SK-N-SH (cell line): ENCODE measurements around the gene CIDEA. TPM values are rescaled to one million over a fixed set of nuclear protein-coding genes. Genes with fewer than 3 reads are reported as not detected.

Source experiments
- CTCF ChIA-PET: fragments of 300-600, 350-600 bp; formaldehyde crosslinking; extraction: SDS; loops from one replicate; lab custom pipeline; 2021; lab: Yijun Ruan, JAX
- POLR2A ChIA-PET: fragments of 350-600 bp; sonication (Branson Sonifier 250); formaldehyde crosslinking; extraction: SDS; loops from one replicate; lab custom pipeline; 2020; ENCODE audit warnings: antibody characterized with exemption, inconsistent platforms; lab: Yijun Ruan, JAX
- DNase-seq: peaks from one replicate; pipeline ENCODE4 v3.0.0; 2012
- H2AFZ ChIP-seq: fragments of 200-600 bp; sonication (generic); 2 replicates; pipeline ENCODE4 v1.8.1; 2016; ENCODE audit warnings: antibody characterized with exemption, mild to moderate bottlenecking, low read depth
- H3F3A ChIP-seq: fragments of 200-600 bp; sonication (generic); replicated peaks from 2 replicates; pipeline ENCODE3; 2016; ENCODE audit warnings: antibody characterized with exemption, mild to moderate bottlenecking; ENCODE audit not compliant: insufficient read depth
- H3K27ac ChIP-seq, 2 experiments: fragments of 200-500 bp in 1 of 2; fragments of 200-600 bp in 1 of 2; sonication (Bioruptor generic) in 1 of 2; sonication (generic), shearing (Covaris generic) in 1 of 2; 2 replicates each; pipeline versions ENCODE4 v1.5.1 to v1.6.1; 2014 to 2016; ENCODE audit warnings: low read depth in 2 of 2, inconsistent platforms in 1 of 2, low read length in 1 of 2, mild to moderate bottlenecking in 1 of 2, mixed read lengths in 1 of 2
- H3K27me3 ChIP-seq: fragments of 200-600 bp; sonication (generic), shearing (Covaris generic); 2 replicates; pipeline ENCODE4 v1.6.1; 2016; ENCODE audit warnings: mixed run types; ENCODE audit not compliant: insufficient read depth
- H3K36me3 ChIP-seq, 2 experiments: fragments of 200-500 bp in 1 of 2; fragments of 200-600 bp in 1 of 2; sonication (Bioruptor generic) in 1 of 2; sonication (generic) in 1 of 2; replicated peaks in 1 of 2; 2 replicates each; pipeline versions ENCODE3 to v1.5.1; 2014 to 2016; ENCODE audit warnings: low read length in 1 of 2, mild to moderate bottlenecking in 1 of 2; ENCODE audit not compliant: insufficient read depth in 2 of 2, control insufficient read depth in 1 of 2
- H3K4me1 ChIP-seq, 2 experiments: fragments of 200-500 bp in 1 of 2; fragments of 200-600 bp in 1 of 2; sonication (Bioruptor generic) in 1 of 2; sonication (generic), shearing (Covaris generic) in 1 of 2; 2 replicates each; pipeline versions ENCODE4 v1.5.1 to v1.6.1; 2014 to 2016; ENCODE audit warnings: low read depth in 1 of 2, low read length in 1 of 2, mixed run types in 1 of 2; ENCODE audit not compliant: insufficient read depth in 2 of 2, control insufficient read depth in 1 of 2
- H3K4me2 ChIP-seq: fragments of 200-600 bp; sonication (generic), shearing (Covaris generic); 2 replicates; pipeline ENCODE4 v1.6.1; 2017; ENCODE audit warnings: mixed run types
- H3K4me3 ChIP-seq, 2 experiments: fragments of 200-500 bp in 1 of 2; fragments of 200-600 bp in 1 of 2; sonication (Bioruptor generic) in 1 of 2; sonication (generic), shearing (Covaris generic) in 1 of 2; 2 replicates each; pipeline versions ENCODE4 v1.5.1 to v1.8.1; 2014 to 2016; ENCODE audit warnings: low read depth in 2 of 2, inconsistent platforms in 1 of 2, low read length in 1 of 2, mild to moderate bottlenecking in 1 of 2, mixed read lengths in 1 of 2, moderate library complexity in 1 of 2
- H3K79me2 ChIP-seq: fragments of 200-600 bp; sonication (generic); 2 replicates; pipeline ENCODE4 v1.8.1; 2017; ENCODE audit warnings: mild to moderate bottlenecking; ENCODE audit not compliant: insufficient read depth
- H3K9ac ChIP-seq: fragments of 200-600 bp; sonication (generic); 2 replicates; pipeline ENCODE4 v1.6.1; 2017; ENCODE audit warnings: mixed run types
- H3K9me2 ChIP-seq: fragments of 200-600 bp; sonication (generic); 2 replicates; pipeline ENCODE4 v1.6.1; 2017; ENCODE audit warnings: mixed run types
- H3K9me3 ChIP-seq: fragments of 200-600 bp; sonication (generic); 2 replicates; pipeline ENCODE4 v1.6.1; 2017; ENCODE audit warnings: mixed run types, mild to moderate bottlenecking, moderate library complexity
- H4K20me1 ChIP-seq: fragments of 200-600 bp; sonication (generic); 2 replicates; pipeline ENCODE4 v1.6.1; 2017; ENCODE audit warnings: mild to moderate bottlenecking, mixed run types; ENCODE audit not compliant: insufficient read depth
- CTCF ChIP-seq: fragments of 200-600 bp; sonication (generic); IDR thresholded peaks from 2 replicates; pipeline ENCODE4 v1.6.1; 2017; ENCODE audit warnings: antibody characterized with exemption, mild to moderate bottlenecking, moderate library complexity
- FOXM1 ChIP-seq: IDR thresholded peaks from 2 replicates; pipeline ENCODE4 v1.4.0; 2012; ENCODE audit warnings: low read depth, mild to moderate bottlenecking
- GATA2 ChIP-seq: sonication (generic); formaldehyde crosslinking; IDR thresholded peaks from 2 replicates; pipeline ENCODE4 v1.5.0; 2020; ENCODE audit warnings: mild to moderate bottlenecking, missing genetic modification reagents
- JUND ChIP-seq: IDR thresholded peaks from 2 replicates; pipeline ENCODE4 v1.4.0; 2012
- POLR2AphosphoS5 ChIP-seq: IDR thresholded peaks from 2 replicates; pipeline ENCODE4 v1.6.1; 2012; ENCODE audit warnings: low read depth, low read length
- RAD21 ChIP-seq: IDR thresholded peaks from 2 replicates; pipeline ENCODE4 v1.6.1; 2012; ENCODE audit warnings: mild to moderate bottlenecking, low read length
- RCOR1 ChIP-seq: fragments of 150-350 bp; IDR thresholded peaks from 2 replicates; pipeline ENCODE4 v1.6.1; 2017; ENCODE audit warnings: antibody characterized with exemption, low read length
- REST ChIP-seq: IDR thresholded peaks from 2 replicates; pipeline ENCODE4 v1.6.1; 2012; ENCODE audit warnings: mild to moderate bottlenecking, low read depth, low read length, moderate library complexity
- SMC3 ChIP-seq: IDR thresholded peaks from 2 replicates; pipeline ENCODE4 v1.6.1; 2012; ENCODE audit warnings: low read depth, low read length, improper control_type of control experiment
- TAF1 ChIP-seq: IDR thresholded peaks from 2 replicates; pipeline ENCODE4 v1.6.1; 2012; ENCODE audit warnings: low read depth, mild to moderate bottlenecking, low read length, moderate library complexity, borderline replicate concordance
- WGBS: methylation state at CpG from one replicate; pipeline ENCODE4 v1.1.6; 2017; ENCODE audit warnings: low lambda C conversion rate; 5-methylcytosine and 5-hydroxymethylcytosine counted together
- polyA plus RNA-seq, 3 experiments: library from polyadenylated mRNA; depleted of rRNA; stranded (reverse); fragments of >200 nt; gene quantifications; 2 replicates each; pipeline ENCODE4 v1.2.3, GENCODE V29; 2012

CIDEA gene
- polyA plus RNA-seq, 1 of the 3 experiments (the other 2 are of a cell fraction): not detected

- Histone ChIP-seq H3K27ac (no peak overlapping the region), H3K4me1 (peaks cover 0 to 3% of the 10 kb centered on the region in 2 experiments; a peak in 1 of 4 replicates), H4K20me1 (no peaks in the 10 kb centered on the region), H3K9me2 (no peaks in the 10 kb centered on the region), H3K4me2 (no peak overlapping the region)
- POLR2A ChIA-PET: no interaction called here
- TF ChIP-seq RCOR1 (no peak), GATA2 (CRISPR knock-in tag) (no peak), FOXM1 (no peak), POLR2AphosphoS5 (no peak)
- TF ChIP-seq, all 33 proteins: peak for 0
- no peaks in the 10 kb centered on the region for H3F3A ChIP-seq
- H3K9me3 ChIP-seq: no peaks in the 10 kb centered on the region
- H3K79me2 ChIP-seq: no peaks in the 10 kb centered on the region
- no peak for DNase-seq
- H3K36me3 ChIP-seq: no peaks in the 10 kb centered on the region
- no peak overlapping the region for H3K4me3 ChIP-seq
- WGBS: 16% methylated on average over 11 of the region's 16 CpGs
- H3K9ac ChIP-seq: no peak overlapping the region
- peaks cover 68% of the 10 kb centered on the region; the same call in 1 of the 2 replicates for H3K27me3 ChIP-seq
- no peak overlapping the region for H2AFZ ChIP-seq
- CTCF ChIA-PET: interaction anchor here (0.7 to 2.3 kb wide), 22 partner anchors 11 to 298 kb away, joined by 3 to 23 read pairs (median 4); partner anchors contain the start of genes ANKRD62 and CIDEA
Measured at GRCh38 chr18:12236141-12236540, 18.0 kb upstream of the CIDEA start.

- H3K4me2 ChIP-seq: peak overlapping the region; percentile 47
- H3K9me3 ChIP-seq: no peaks in the 10 kb centered on the region
- POLR2A ChIA-PET: no interaction called here
- 0 out of 2 replicates have a peak overlapping the region, but pooled peaks have one; percentile 52 for H2AFZ ChIP-seq
- no peak overlapping the region for H3K27ac ChIP-seq
- TF ChIP-seq RAD21 (peak; percentile 56), TAF1 (no peak), JUND (no peak), FOXM1 (no peak), SMC3 (peak; percentile 53; the same call in 1 of the 2 replicates), CTCF (peak; percentile 90), REST (no peak)
- CTCF ChIA-PET: interaction anchor here (0.5 to 2.3 kb wide), 27 partner anchors 10 to 1623 kb away, joined by 3 to 23 read pairs (median 4); partner anchors contain the start of genes ANKRD62 and CIDEA
- peaks cover 0 to 3% of the 10 kb centered on the region in 2 experiments; a peak in 1 of 4 replicates for H3K4me1 ChIP-seq
- H3F3A ChIP-seq: no peaks in the 10 kb centered on the region
- DNase-seq: peak; percentile 90
- no peaks in the 10 kb centered on the region for H3K36me3 ChIP-seq
- H3K79me2 ChIP-seq: no peaks in the 10 kb centered on the region
- peaks cover 69% of the 10 kb centered on the region; the same call in 1 of the 2 replicates for H3K27me3 ChIP-seq
- H3K9me2 ChIP-seq: no peaks in the 10 kb centered on the region
- no peak overlapping the region for H3K9ac ChIP-seq
- no peaks in the 10 kb centered on the region for H4K20me1 ChIP-seq
- WGBS: 9% methylated on average over 21 of the region's 33 CpGs
- H3K4me3 ChIP-seq: peak overlapping the region in 1 of 2 experiments; percentile 24; a peak in 1 of 4 replicates
Measured at GRCh38 chr18:12236934-12237832, 17.0 kb upstream of the CIDEA start.
